HepG2 (cell line): Measurements from ENCODE around the gene POLE3. TPM values are rescaled to one million over a fixed set of nuclear protein-coding genes. Genes with fewer than 3 reads are reported as not detected.

Source experiments
- EP300 ChIP-seq, 3 experiments: sonication (generic) in 1 of 3; formaldehyde crosslinking in 1 of 3; IDR thresholded peaks; 2 replicates each; pipeline versions ENCODE4 v1.5.1 to v1.6.1; 2011 to 2020; ENCODE audit warnings: low read depth in 2 of 3, low read length in 2 of 3, borderline replicate concordance in 1 of 3, improper control_type of control experiment in 1 of 3, mild to moderate bottlenecking in 1 of 3, missing genetic modification reagents in 1 of 3, moderate library complexity in 1 of 3
- FOXK1 ChIP-seq: sonication (generic); formaldehyde crosslinking; IDR thresholded peaks from 2 replicates; pipeline ENCODE4 v1.4.0; 2020; ENCODE audit warnings: low read depth, missing genetic modification reagents, borderline replicate concordance
- FOXO1 ChIP-seq: sonication (generic); formaldehyde crosslinking; IDR thresholded peaks from 2 replicates; pipeline ENCODE4 v1.4.0; 2020; ENCODE audit warnings: missing genetic modification reagents
- JUN ChIP-seq: sonication (generic); formaldehyde crosslinking; IDR thresholded peaks from 2 replicates; pipeline ENCODE4 v1.4.0; 2020; ENCODE audit warnings: mild to moderate bottlenecking, missing genetic modification reagents
- KDM2A ChIP-seq: sonication (generic); formaldehyde crosslinking; IDR thresholded peaks from 2 replicates; pipeline ENCODE4 v1.4.0; 2020; ENCODE audit warnings: low read depth, missing genetic modification reagents, borderline replicate concordance
- MAF1 ChIP-seq: sonication (generic); formaldehyde crosslinking; IDR thresholded peaks from 2 replicates; pipeline ENCODE4 v1.5.0; 2020; ENCODE audit warnings: missing genetic modification reagents, borderline replicate concordance
- MIER3 ChIP-seq: IDR thresholded peaks from 2 replicates; pipeline ENCODE4 v1.6.1; 2016; ENCODE audit warnings: missing compliant biosample characterization, borderline replicate concordance
- PATZ1 ChIP-seq: sonication (generic); formaldehyde crosslinking; IDR thresholded peaks from 2 replicates; pipeline ENCODE4 v1.4.0; 2020; ENCODE audit warnings: missing genetic modification reagents
- REPIN1 ChIP-seq: sonication (generic); formaldehyde crosslinking; IDR thresholded peaks from 2 replicates; pipeline ENCODE4 v1.8.0; 2022; ENCODE audit warnings: missing genetic modification reagents, low read depth, mild to moderate bottlenecking, borderline replicate concordance
- REXO4 ChIP-seq: sonication (generic); formaldehyde crosslinking; IDR thresholded peaks from 2 replicates; pipeline ENCODE4 v1.8.0; 2022; ENCODE audit warnings: missing genetic modification reagents, mild to moderate bottlenecking, borderline replicate concordance
- STAG1 ChIP-seq: sonication (generic); formaldehyde crosslinking; IDR thresholded peaks from 2 replicates; pipeline ENCODE4 v1.4.0; 2020; ENCODE audit warnings: missing genetic modification reagents
- THAP8 ChIP-seq: sonication (generic); formaldehyde crosslinking; IDR thresholded peaks from 2 replicates; pipeline ENCODE4 v1.5.1; 2020; ENCODE audit warnings: missing genetic modification reagents, mild to moderate bottlenecking, borderline replicate concordance
- TOPORS ChIP-seq: sonication (generic); formaldehyde crosslinking; IDR thresholded peaks from 2 replicates; pipeline ENCODE4 v1.8.0; 2023; ENCODE audit warnings: mild to moderate bottlenecking, missing genetic modification reagents
- ZMAT3 ChIP-seq: sonication (generic); formaldehyde crosslinking; conservative IDR thresholded peaks from 2 replicates; pipeline ENCODE4 v1.7.0; 2021; ENCODE audit warnings: missing genetic modification reagents
- ZNF235 ChIP-seq: sonication (generic); formaldehyde crosslinking; IDR thresholded peaks from 2 replicates; pipeline ENCODE4 v1.8.1; 2023; ENCODE audit warnings: mild to moderate bottlenecking, missing genetic modification reagents, borderline replicate concordance
- ZNF280D ChIP-seq: sonication (generic); formaldehyde crosslinking; IDR thresholded peaks from 2 replicates; pipeline ENCODE4 v1.5.1; 2020; ENCODE audit warnings: mild to moderate bottlenecking, missing genetic modification reagents
- ZNF451 ChIP-seq: sonication (generic); formaldehyde crosslinking; IDR thresholded peaks from 2 replicates; pipeline ENCODE4 v1.5.0; 2020; ENCODE audit warnings: mild to moderate bottlenecking, missing genetic modification reagents
- ZNF556 ChIP-seq: sonication (generic); formaldehyde crosslinking; IDR thresholded peaks from 2 replicates; pipeline ENCODE4 v1.4.0; 2020; ENCODE audit warnings: mild to moderate bottlenecking, missing genetic modification reagents, borderline replicate concordance
- ZNF557 ChIP-seq: sonication (generic); formaldehyde crosslinking; IDR thresholded peaks from 2 replicates; pipeline ENCODE4 v1.4.0; 2020; ENCODE audit warnings: missing genetic modification reagents
- ZNF567 ChIP-seq: sonication (generic); formaldehyde crosslinking; IDR thresholded peaks from 2 replicates; pipeline ENCODE4 v1.8.1; 2023; ENCODE audit warnings: mild to moderate bottlenecking, missing genetic modification reagents, borderline replicate concordance
- ZNF629 ChIP-seq: sonication (generic); formaldehyde crosslinking; conservative IDR thresholded peaks from 2 replicates; pipeline ENCODE4 v1.5.0; 2020; ENCODE audit warnings: missing genetic modification reagents
- ZZZ3 ChIP-seq: sonication (generic); formaldehyde crosslinking; IDR thresholded peaks from 2 replicates; pipeline ENCODE4 v1.4.0; 2020; ENCODE audit warnings: missing genetic modification reagents, mild to moderate bottlenecking, borderline replicate concordance
- polyA plus RNA-seq, 8 experiments: library from polyadenylated mRNA; depleted of rRNA in 3 of 8; stranded (reverse) in 7 of 8; unstranded in 1 of 8; fragments of >200 nt; fragmentation: Illumina TruSeq in 4 of 8; extraction: Trizol in 4 of 8; gene quantifications; 2 replicates each; pipeline versions ENCODE4 v1.2.1 to v1.2.3, GENCODE V29; 2011 to 2016; ENCODE audit warnings: low read depth in 4 of 8, missing spikeins in 1 of 8, mixed read lengths in 1 of 8; ENCODE audit not compliant: insufficient read depth in 1 of 8
- total RNA-seq, 5 experiments: library from RNA; depleted of rRNA; stranded (reverse); fragments of >200 nt; fragmentation: Illumina TruSeq; extraction: Trizol; gene quantifications; 2 replicates each; pipeline ENCODE4 v1.2.3, GENCODE V29; 2016; ENCODE audit warnings: low read depth in 1 of 5

POLE3 gene
- total and polyA plus RNA-seq, 2 of the 13 experiments (the other 11 are each of a cell fraction or from before 2014, with no cell fraction given) = 36.0 to 77.2 TPM

GRCh38 chr9:113376634-113377567 lies 33.6 kb downstream of the POLE3 start, which contains the start of gene HDHD3 (continued):
- TF ChIP-seq ZNF557 (no peak), PATZ1 (peak; percentile 64; the same call in 1 of the 2 replicates), ZNF280D (0 out of 2 replicates have a peak, but pooled peaks have one; percentile 19), TOPORS (CRISPR knock-in tag) (peak; percentile 50; the same call in 1 of the 2 replicates), MIER3 (CRISPR knock-in tag) (no peak), THAP8 (CRISPR knock-in tag) (0 out of 2 replicates have a peak, but pooled peaks have one; percentile 74), FOXK1 (no peak), ZMAT3 (CRISPR knock-in tag) (no peak), MAF1 (peak; percentile 57; the same call in 1 of the 2 replicates), REXO4 (no peak), FOXO1 (CRISPR knock-in tag) (peak; percentile 12; the same call in 1 of the 2 replicates), ZZZ3 (CRISPR knock-in tag) (0 out of 2 replicates have a peak, but pooled peaks have one; percentile 31), JUN (CRISPR knock-in tag) (0 out of 2 replicates have a peak, but pooled peaks have one; percentile 32), KDM2A (CRISPR knock-in tag) (peak; percentile 72), ZNF556 (CRISPR knock-in tag) (peak; percentile 28; the same call in 1 of the 2 replicates), ZNF567 (0 out of 2 replicates have a peak, but pooled peaks have one; percentile 52), STAG1 (0 out of 2 replicates have a peak, but pooled peaks have one; percentile 7), ZNF235 (CRISPR knock-in tag) (peak; percentile 80; the same call in 1 of the 2 replicates), ZNF451 (CRISPR knock-in tag) (peak; percentile 31; the same call in 1 of the 2 replicates), EP300 (IDR thresholded peaks at IDR 0.05; ENCODE audit: low read depth in 2 of 2, low read length in 2 of 2) (no peak), EP300 (CRISPR knock-in tag; IDR thresholded peaks at IDR 0.05; ENCODE audit: borderline replicate concordance) (0 out of 2 replicates have a peak, but pooled peaks have one; percentile 19), ZNF629 (CRISPR knock-in tag) (0 out of 2 replicates have a peak, but pooled peaks have one; percentile 7), REPIN1 (CRISPR knock-in tag) (peak; percentile 24; the same call in 1 of the 2 replicates)
